IgD-negative memory B cell (primary cell): Measurements from ENCODE around the gene NOC4L. TPM values are rescaled to one million over a fixed set of nuclear protein-coding genes. Genes with fewer than 3 reads are reported as not detected.

ENCODE experiments used
- H3K27ac Mint-ChIP-seq, 3 donors: one replicate each; pipeline ENCODE4 v1.8.0; 2020 to 2022; ENCODE audit warnings: mild to moderate bottlenecking in 3 of 3, mixed read lengths in 3 of 3, moderate library complexity in 1 of 3
- H3K27me3 Mint-ChIP-seq: one replicate; pipeline ENCODE4 v1.8.0; 2021; ENCODE audit warnings: mixed read lengths
- H3K36me3 Mint-ChIP-seq: one replicate; pipeline ENCODE4 v1.8.0; 2020; ENCODE audit warnings: mild to moderate bottlenecking, mixed read lengths
- H3K4me1 Mint-ChIP-seq, 3 donors: one replicate each; pipeline ENCODE4 v1.8.0; 2020 to 2022; ENCODE audit warnings: mixed read lengths in 3 of 3, mild to moderate bottlenecking in 1 of 3
- H3K4me3 Mint-ChIP-seq, 4 donors: one replicate each; pipeline ENCODE4 v1.8.0; 2020 to 2022; ENCODE audit warnings: mild to moderate bottlenecking in 4 of 4, mixed read lengths in 4 of 4, moderate library complexity in 3 of 4
- H3K9me3 Mint-ChIP-seq, 3 donors: one replicate each; pipeline ENCODE4 v1.8.0; 2020 to 2021; ENCODE audit warnings: mixed read lengths in 3 of 3, mild to moderate bottlenecking in 1 of 3
- polyA plus RNA-seq: library from polyadenylated mRNA; unstranded; fragments of 300-500 nt; fragmentation: Illumina TruSeq; gene quantifications from one replicate; pipeline ENCODE4 v1.2.3, GENCODE V29; 2021

The NOC4L gene
- polyA plus RNA-seq, 1 donor from 2014 or later: 31.2 TPM

DNA sequence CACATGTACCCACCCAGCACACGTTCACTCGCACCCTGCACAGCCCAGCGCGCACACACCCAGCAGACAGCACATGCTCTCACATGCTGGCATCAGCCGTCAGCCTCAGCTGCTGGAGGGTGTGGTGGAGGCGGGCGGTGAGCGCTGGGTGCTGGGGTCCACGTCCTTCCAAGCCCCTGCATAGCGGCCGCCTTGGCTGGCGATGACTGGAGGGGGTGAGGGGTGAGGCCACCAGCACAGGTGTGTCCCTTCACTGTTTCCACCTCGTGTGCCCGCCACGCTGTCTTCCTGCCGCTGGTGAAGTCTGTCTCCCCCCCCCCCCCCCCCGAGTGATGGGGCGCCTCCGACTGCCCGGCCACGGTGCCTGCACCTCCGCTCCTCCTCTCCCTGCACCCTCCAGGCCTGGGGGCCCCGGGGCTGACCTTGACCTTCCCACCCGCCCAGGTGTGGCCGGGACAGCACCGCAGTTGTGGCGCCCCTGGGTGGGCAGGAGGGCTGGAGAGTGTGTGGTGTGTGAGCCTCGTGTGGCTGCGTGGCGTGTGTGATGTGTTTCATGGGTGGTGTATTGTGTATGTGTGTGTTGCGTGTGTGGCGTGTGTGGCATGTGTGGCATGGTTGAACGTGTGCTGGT, 37.4 kb downstream of the NOC4L start:
- peaks cover 3 to 7% (median 4%) of the 10 kb centered on the region in 3 donors for H3K4me1 Mint-ChIP-seq
- H3K9me3 Mint-ChIP-seq: peaks cover 4 to 7% (median 4%) of the 10 kb centered on the region in 3 donors
- H3K27ac Mint-ChIP-seq: no peak overlapping the region
- H3K27me3 Mint-ChIP-seq: peaks cover 15% of the 10 kb centered on the region
- no peak overlapping the region for H3K4me3 Mint-ChIP-seq
- no peaks in the 10 kb centered on the region for H3K36me3 Mint-ChIP-seq

DNA sequence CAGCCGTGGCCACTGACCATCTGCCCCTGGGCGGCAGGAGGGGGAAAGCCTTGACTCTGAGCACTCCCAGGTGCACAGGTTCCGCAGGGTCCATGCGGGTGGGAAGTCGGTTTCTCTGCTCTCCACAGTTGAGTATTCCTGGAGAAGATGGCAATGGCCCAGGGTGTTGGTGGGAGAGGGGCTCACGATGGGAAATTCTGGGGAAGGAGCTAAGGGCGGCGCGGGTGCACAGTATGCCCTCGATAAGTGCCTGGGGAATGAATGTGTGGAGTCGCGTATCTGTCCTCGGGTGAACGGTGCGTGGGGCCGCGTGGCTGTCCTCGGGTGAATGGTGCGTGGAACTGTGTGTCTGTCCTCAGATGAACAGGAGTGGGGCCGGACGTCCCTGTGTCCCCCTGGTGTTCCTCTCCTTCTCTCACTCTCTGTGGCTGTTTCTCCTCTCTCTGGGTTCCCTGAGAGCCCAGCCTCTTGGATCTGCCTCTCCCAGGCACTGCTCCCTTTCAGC, 38.0 kb downstream of the NOC4L start:
- Mint-ChIP-seq H3K4me1 (peaks cover 3 to 7% (median 4%) of the 10 kb centered on the region in 3 donors), H3K36me3 (no peaks in the 10 kb centered on the region), H3K27ac (no peak overlapping the region), H3K4me3 (no peak overlapping the region), H3K27me3 (peaks cover 10% of the 10 kb centered on the region), H3K9me3 (peaks cover 4 to 7% (median 4%) of the 10 kb centered on the region in 3 donors)

DNA sequence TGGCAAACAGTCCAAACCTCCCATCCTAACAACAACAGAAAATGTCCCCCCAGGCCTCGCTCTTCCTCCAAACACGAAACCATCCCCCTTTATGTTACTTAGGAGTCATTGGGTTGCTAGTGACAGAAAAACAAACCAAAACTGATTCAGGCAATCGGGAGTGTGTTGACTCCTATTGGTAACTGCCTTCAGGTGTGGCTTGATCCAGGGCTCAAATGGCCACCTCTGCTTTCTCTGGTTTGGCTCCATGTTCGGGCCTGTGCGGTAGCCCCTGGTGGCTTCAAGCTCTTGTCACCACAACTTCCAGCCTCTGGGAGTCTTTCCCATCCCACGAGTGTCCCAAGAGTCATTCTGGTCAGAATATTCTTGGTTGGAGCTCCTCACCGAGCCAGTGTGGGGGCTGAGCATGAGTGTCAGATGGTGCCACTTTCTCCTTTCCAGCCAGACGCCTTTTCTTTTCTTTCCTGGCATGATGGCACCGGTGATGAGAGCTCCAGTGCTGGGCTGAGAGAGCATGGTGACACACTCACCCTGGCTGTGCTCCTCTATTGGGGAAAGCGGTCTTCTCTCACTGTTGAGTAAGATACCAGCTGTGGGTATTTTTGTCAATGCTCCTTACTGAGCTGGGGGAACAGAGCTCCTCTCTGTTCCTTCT, 38.6 kb downstream of the NOC4L start:
- Mint-ChIP-seq H3K9me3 (peaks cover 4 to 7% (median 4%) of the 10 kb centered on the region in 3 donors), H3K36me3 (no peaks in the 10 kb centered on the region), H3K27me3 (peaks cover 10% of the 10 kb centered on the region), H3K4me3 (peak overlapping the region in 1 of 4 donors; percentile 20), H3K27ac (no peak overlapping the region), H3K4me1 (peaks cover 3 to 7% (median 4%) of the 10 kb centered on the region in 3 donors)

DNA sequence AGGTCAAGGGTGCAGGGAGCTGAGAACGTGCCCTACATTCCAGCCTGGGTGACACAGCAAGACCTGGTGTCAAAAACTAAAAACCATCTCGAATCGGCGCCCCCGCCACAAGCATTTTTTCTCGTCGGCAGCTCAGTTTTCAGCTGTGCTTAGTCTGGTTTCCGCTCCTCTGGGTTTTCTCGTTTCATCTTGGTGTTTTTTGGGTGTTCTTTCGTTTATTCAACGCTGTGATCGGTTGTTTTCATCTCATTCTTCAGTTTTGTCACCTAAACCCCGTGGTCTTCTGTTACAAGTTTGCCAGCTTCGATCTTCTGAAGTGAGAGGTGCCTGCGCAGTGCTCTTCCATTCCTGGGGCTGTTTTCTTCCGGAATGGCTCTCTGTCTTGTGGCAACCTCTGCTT, 41.4 kb downstream of the NOC4L start:
- peaks cover 4 to 9% (median 9%) of the 10 kb centered on the region in 3 donors for H3K4me1 Mint-ChIP-seq
- peaks cover 4 to 7% (median 5%) of the 10 kb centered on the region in 3 donors for H3K9me3 Mint-ChIP-seq
- peak overlapping the region; percentile 39 to 91 (median 64) for H3K27ac Mint-ChIP-seq
- H3K36me3 Mint-ChIP-seq: no peaks in the 10 kb centered on the region
- H3K4me3 Mint-ChIP-seq: peak overlapping the region in 2 of 4 donors; percentile 35 to 65
- peaks cover 2% of the 10 kb centered on the region for H3K27me3 Mint-ChIP-seq

DNA sequence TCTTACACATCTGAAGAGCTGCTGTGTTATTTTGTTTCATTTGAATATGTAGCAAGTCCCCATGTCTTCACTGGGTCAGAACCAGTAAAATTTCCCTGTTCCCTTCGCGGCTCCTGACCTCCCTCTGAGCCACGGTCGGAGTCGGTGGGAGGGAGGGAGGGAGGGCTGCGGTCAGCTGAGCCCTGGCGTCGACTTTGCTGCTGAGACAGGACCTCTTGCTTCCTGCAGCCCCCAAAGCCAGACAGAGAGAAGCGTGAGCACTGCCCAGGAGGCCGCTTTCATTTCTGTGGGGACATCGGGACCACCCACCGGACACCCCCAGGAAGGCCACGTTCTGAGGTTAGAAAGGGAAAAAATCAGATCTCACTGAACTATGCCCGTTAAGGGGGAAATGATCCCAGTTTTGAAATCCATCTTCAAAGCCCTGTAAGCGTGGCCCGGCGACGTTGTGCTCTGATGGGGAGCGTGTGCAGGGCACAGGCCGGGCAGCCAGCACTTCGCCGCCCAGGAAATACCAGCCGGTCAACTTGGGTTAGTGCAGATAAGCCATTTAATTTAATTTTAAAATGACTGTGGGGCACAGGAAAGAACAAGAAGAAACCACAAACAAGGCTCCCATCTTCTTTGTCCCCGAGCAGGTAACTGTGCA, 42.1 kb downstream of the NOC4L start:
- H3K4me1 Mint-ChIP-seq: peaks cover 4 to 10% (median 9%) of the 10 kb centered on the region in 3 donors
- H3K36me3 Mint-ChIP-seq: no peaks in the 10 kb centered on the region
- peaks cover 2% of the 10 kb centered on the region for H3K27me3 Mint-ChIP-seq
- H3K27ac Mint-ChIP-seq: peak overlapping the region in 1 of 3 donors; percentile 91
- H3K4me3 Mint-ChIP-seq: peak overlapping the region in 2 of 4 donors; percentile 49 to 65
- H3K9me3 Mint-ChIP-seq: peaks cover 4 to 7% (median 5%) of the 10 kb centered on the region in 3 donors

DNA sequence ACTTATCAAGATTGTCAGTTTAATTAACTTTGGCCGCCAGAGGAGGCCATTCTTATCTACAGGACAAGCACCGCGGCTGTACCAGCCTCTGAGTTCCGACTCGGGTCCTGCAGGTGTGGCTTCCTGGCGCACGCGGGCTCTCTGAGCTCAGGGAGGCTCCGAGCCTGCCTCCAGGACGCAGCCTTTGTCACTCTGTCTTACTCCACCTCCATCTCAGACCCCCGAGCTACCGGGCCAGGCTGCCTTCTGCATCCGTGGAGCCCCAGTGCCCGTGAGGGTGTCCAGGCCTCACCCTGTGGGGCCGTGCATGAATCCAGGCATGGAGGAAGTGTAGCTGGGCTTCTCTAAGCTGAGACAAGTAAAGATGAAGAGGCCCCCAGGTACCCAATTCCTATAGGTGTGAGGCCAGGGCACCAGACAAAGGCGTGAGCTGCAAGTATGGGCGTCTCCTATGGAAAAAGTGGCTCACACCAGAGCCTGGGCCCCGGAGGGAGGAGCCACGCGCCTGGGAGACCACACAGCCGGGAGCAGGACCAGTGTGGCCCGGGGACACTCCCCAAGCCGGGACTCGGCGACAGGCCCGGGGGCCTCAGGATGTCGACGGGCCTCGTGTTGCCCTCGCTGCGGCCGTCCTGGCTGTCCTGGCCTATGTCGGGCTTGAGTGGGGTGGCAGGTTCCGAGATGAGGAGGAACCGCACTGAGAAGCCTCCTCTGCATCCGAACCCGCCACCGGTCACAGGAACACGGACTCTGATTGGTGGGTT, 42.8 kb downstream of the NOC4L start:
- Mint-ChIP-seq H3K4me3 (peak overlapping the region in 2 of 4 donors; percentile 49 to 58), H3K27ac (no peak overlapping the region), H3K27me3 (peaks cover 2% of the 10 kb centered on the region), H3K36me3 (no peaks in the 10 kb centered on the region), H3K9me3 (peaks cover 4 to 6% (median 5%) of the 10 kb centered on the region in 3 donors), H3K4me1 (peaks cover 4 to 10% (median 9%) of the 10 kb centered on the region in 3 donors)

DNA sequence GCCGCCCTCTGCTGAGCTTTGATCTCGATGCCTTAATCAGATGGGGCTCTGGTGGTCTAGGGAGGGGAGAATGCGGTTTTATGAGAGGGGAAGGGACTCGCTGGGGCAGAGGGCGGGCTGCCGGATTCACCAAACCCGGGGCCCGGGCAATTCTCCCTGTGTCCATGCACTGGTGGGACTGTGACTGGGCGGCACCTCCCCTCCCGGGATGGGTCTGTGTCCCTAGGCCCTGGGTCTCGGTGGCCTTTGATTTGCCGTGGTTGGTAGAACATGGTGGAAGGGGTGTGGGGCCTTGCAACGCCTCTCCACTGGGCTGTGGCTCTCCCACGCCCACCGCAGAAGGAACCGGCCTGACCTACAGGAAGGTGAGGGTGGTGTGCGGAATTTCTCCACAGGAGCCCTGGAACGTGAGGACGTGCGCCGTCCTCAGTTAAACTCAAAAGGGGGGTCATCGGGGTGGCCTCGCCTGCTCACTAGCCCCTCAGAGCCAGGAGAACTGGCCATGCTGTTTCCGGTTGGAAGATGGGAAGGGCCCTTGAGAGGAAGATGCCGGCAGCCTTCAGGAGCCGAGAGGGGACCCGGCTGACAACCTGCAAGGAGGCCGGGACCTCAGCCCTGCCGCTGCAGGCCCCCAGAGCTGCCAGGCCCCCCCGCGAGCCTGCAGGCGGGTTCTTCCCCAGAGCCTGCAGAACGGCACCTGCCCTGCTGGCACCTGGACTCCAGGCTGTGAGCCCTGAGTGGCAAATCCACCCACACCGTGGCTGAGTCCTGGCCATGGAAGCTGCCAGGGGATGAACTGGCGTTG, 43.6 kb downstream of the NOC4L start:
- H3K4me1 Mint-ChIP-seq: peaks cover 4 to 10% (median 9%) of the 10 kb centered on the region in 3 donors
- H3K27ac Mint-ChIP-seq: no peak overlapping the region
- H3K4me3 Mint-ChIP-seq: peak overlapping the region in 3 of 4 donors; percentile 58 to 70 (median 59)
- peaks cover 0 to 5% (median 4%) of the 10 kb centered on the region in 3 donors for H3K9me3 Mint-ChIP-seq
- no peaks in the 10 kb centered on the region for H3K36me3 Mint-ChIP-seq
- peaks cover 2% of the 10 kb centered on the region for H3K27me3 Mint-ChIP-seq

DNA sequence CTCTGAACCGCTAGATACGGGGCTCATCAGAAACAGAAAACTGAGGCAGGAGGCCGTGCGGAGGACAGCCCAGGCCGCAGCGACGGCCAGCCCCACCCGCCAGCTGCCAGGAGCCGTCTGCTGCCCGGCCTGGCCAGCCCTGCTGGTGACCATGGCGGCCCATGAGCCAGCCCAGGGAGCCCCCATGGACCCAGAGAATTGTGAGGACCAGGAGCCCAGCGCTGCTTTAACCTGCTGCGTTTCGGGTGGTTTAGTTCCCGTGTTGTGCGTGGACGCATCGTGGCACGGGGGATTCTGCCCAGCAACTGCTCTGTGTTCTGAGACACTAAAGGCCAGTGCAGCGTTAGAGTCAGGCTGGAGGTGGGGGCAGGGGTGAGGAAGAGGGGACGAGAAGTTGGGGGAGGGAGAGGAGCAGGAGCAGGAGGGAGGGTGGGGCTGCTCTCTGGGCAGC, 44.2 kb downstream of the NOC4L start:
- H3K27me3 Mint-ChIP-seq: peaks cover 2% of the 10 kb centered on the region
- H3K9me3 Mint-ChIP-seq: peaks cover 0 to 5% (median 4%) of the 10 kb centered on the region in 3 donors
- peaks cover 4 to 10% (median 9%) of the 10 kb centered on the region in 3 donors for H3K4me1 Mint-ChIP-seq
- no peak overlapping the region for H3K27ac Mint-ChIP-seq
- peak overlapping the region; percentile 17 to 59 (median 48) for H3K4me3 Mint-ChIP-seq
- H3K36me3 Mint-ChIP-seq: no peaks in the 10 kb centered on the region

DNA sequence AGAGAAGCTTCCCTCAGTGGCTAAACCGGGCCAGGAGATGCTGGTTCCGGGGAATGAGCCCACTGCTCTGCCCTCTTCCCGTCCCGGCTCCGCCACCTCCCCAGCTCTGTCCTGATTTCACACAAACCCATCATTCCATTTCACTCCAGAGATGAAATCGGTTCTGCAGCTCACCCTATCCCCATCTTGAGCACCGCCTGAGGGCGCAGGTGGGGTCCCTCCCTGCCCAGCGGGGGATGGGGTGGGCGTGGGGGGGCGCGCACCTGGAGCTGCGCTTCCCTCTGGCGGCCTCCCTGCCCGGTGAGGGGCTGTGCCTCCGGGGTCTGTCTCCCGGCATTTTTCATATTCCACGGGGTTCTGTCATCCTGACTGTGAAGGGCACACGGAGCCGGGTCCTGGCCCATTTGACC, 44.7 kb downstream of the NOC4L start:
- H3K4me1 Mint-ChIP-seq: peaks cover 4 to 10% (median 9%) of the 10 kb centered on the region in 3 donors
- H3K4me3 Mint-ChIP-seq: peak overlapping the region; percentile 76 to 96 (median 90)
- peaks cover 2% of the 10 kb centered on the region for H3K27me3 Mint-ChIP-seq
- peak overlapping the region in 2 of 3 donors; percentile 43 to 81 for H3K27ac Mint-ChIP-seq
- H3K36me3 Mint-ChIP-seq: no peaks in the 10 kb centered on the region
- H3K9me3 Mint-ChIP-seq: peaks cover under 1 to 5% (median 4%) of the 10 kb centered on the region in 3 donors

DNA sequence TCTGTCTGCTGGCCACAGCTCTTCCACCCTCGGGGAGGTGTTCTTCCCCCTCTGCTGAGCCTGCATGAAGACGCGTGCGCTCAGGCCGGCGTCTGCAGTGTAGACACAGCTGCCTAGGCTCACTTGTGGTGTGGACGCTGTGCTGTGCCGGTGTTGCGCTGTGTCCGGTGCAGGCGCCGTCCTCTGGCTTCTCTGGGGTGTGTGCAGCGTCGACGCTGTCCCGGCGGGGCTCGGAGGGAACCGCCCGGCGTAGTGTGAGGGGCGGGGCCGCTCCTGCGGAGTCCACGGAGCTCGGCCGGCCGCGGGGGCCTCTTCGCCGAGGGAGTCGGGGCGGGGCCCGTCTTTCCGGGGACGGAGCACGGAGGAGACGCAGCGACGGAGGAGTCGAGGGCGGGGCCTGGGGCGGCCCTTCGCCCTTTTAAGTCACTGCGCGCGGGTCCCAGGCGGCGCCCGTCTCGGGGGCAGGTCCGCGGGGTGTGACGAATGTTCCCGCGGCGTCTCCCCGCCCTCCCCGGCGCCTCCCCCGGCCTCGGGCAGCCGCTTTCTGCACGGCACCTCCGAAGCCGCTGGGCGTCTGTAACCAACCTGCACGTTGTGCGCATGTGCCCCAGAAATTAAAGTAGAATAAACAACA, 45.2 kb downstream of the NOC4L start:
- Mint-ChIP-seq H3K4me1 (peaks cover 4 to 10% (median 8%) of the 10 kb centered on the region in 3 donors), H3K4me3 (peak overlapping the region; percentile 76 to 96 (median 90)), H3K9me3 (peaks cover 5% of the 10 kb centered on the region in 3 donors), H3K27me3 (peaks cover 4% of the 10 kb centered on the region), H3K36me3 (no peaks in the 10 kb centered on the region), H3K27ac (peak overlapping the region; percentile 35 to 81 (median 43))

DNA sequence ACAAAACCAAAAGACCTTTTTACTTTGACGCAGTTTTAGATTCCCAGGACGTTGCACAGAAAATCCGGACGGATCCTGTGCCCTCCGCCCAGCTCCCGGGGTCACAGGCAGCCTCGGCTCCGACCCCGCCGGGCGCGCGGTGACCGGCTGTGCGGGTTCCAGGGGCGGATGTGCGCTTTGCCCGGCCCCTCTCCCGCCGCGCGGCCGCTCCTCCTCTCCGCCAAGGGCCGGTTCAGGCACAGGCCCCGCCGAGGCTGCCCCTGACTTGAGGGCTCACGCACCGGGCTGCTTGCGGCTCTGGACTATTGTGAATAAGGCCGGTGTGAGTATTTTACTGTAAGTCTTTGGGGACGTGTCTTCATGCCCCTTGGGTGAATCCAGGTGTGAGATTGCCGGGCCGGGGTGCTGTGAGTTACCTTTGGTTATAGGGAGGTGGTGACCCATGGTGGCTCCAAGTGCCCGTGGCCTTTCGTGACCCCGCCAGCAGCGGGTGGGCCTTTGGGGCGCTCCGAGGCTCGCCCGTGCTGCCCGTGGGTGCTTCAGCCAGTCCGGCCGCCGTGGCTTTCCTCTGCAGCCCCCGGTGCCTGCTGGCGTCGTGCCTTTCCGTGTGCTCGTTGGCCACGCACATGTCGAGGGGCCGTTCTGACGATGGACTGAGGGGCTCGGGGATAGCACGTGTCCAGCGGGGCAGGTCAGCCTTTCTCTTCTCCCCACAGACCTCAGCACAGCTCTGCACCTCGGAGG, 45.9 kb downstream of the NOC4L start:
- peak overlapping the region; percentile 76 to 96 (median 90) for H3K4me3 Mint-ChIP-seq
- H3K4me1 Mint-ChIP-seq: peaks cover 4 to 10% (median 8%) of the 10 kb centered on the region in 3 donors
- peaks cover 3 to 5% (median 5%) of the 10 kb centered on the region in 3 donors for H3K9me3 Mint-ChIP-seq
- peak overlapping the region in 2 of 3 donors; percentile 35 to 43 for H3K27ac Mint-ChIP-seq
- no peaks in the 10 kb centered on the region for H3K36me3 Mint-ChIP-seq
- peaks cover 4% of the 10 kb centered on the region for H3K27me3 Mint-ChIP-seq

DNA sequence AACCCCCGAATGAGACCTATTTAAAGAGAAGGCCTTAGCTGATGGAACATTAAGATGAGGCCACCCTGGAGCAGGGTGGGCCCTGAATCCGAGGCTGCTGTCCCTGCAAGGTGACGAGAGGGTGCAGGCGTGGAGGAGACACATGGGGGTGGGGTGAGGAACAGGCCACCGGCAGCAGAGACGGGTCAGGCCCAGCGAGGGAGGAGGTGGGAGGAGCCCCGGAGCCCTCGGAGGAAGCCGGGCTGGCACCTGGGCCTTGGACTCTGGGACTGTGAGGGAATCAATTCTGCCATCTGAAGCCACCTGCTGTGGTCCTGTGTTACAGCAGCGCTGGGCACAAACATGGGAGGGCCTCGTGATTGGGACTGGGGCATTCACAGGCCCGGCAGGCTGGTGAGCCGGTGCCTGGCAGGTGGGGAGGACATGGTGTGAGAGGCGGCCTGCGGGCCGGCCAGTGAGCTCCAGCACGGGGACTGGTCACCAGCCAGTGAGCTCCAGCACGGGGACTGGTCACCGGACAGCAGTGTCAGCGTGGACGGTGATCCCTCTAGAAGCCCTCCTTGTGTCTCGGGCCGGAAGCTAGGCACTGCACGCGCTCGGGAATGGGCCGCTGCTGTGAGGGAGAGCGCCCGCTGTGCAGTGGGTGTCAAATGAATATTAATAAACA, 46.7 kb downstream of the NOC4L start:
- H3K4me3 Mint-ChIP-seq: peak overlapping the region in 2 of 4 donors; percentile 27 to 76
- H3K27me3 Mint-ChIP-seq: peaks cover 4% of the 10 kb centered on the region
- no peaks in the 10 kb centered on the region for H3K36me3 Mint-ChIP-seq
- H3K27ac Mint-ChIP-seq: peak overlapping the region in 1 of 3 donors; percentile 39
- H3K4me1 Mint-ChIP-seq: peaks cover 0 to 7% (median 6%) of the 10 kb centered on the region in 3 donors
- H3K9me3 Mint-ChIP-seq: peaks cover 1 to 5% (median 2%) of the 10 kb centered on the region in 3 donors
